NCI-H2081 (cell line): ENCODE results near the gene RASGEF1C.

ENCODE experiments used
- DNase-seq, 2 experiments: peaks; one replicate each; lab custom pipeline; 2025; lab: John Stamatoyannopoulos, UW

The RASGEF1C gene

GRCh38 chr5:180179442-180180420, 29.3 kb downstream of the RASGEF1C start:
- no peak for DNase-seq

- DNase-seq: no peak
Observed at GRCh38 chr5:180178531-180179441, 30.2 kb downstream of the RASGEF1C start.

GRCh38 chr5:180176191-180176590, 32.8 kb downstream of the RASGEF1C start:
- no peak for DNase-seq

GRCh38 chr5:180175015-180175431, 34.0 kb downstream of the RASGEF1C start:
- DNase-seq: no peak

- no peak for DNase-seq
Observed at GRCh38 chr5:180174587-180174972, 34.4 kb downstream of the RASGEF1C start.

- no peak for DNase-seq
Observed at GRCh38 chr5:180173875-180174586, 35.0 kb downstream of the RASGEF1C start.

GRCh38 chr5:180173198-180173544, 35.8 kb downstream of the RASGEF1C start:
- DNase-seq: no peak

GRCh38 chr5:180172447-180173197, 36.4 kb downstream of the RASGEF1C start:
- DNase-seq: peak in 1 of 2 experiments; percentile 1

GRCh38 chr5:180171568-180172094, 37.4 kb downstream of the RASGEF1C start:
- no peak for DNase-seq

GRCh38 chr5:180170810-180171567, 38.0 kb downstream of the RASGEF1C start:
- DNase-seq: no peak

GRCh38 chr5:180170106-180170809, 38.8 kb downstream of the RASGEF1C start:
- no peak for DNase-seq

- no peak for DNase-seq
Observed at GRCh38 chr5:180169248-180170105, 39.5 kb downstream of the RASGEF1C start.

GRCh38 chr5:180168758-180169157, 40.3 kb downstream of the RASGEF1C start:
- DNase-seq: no peak

GRCh38 chr5:180166176-180166575, 42.8 kb downstream of the RASGEF1C start:
- no peak for DNase-seq

GRCh38 chr5:180162304-180162661, 46.7 kb downstream of the RASGEF1C start:
- DNase-seq: no peak

- peak; percentile 12 to 54 for DNase-seq
Observed at GRCh38 chr5:180161420-180162303, 47.3 kb downstream of the RASGEF1C start.

- DNase-seq: no peak
Observed at GRCh38 chr5:180160789-180161188, 48.2 kb downstream of the RASGEF1C start.

- DNase-seq: no peak
Observed at GRCh38 chr5:180160215-180160614, 48.8 kb downstream of the RASGEF1C start.
